ENCODE results near the gene C9orf40.
A peak's percentile ranks its signal among the peaks of the same experiment; 100 is the strongest.

C9orf40 gene

GRCh38 chr9:74952201-74953151 is at the start of gene C9orf40:
Gene C9orf40, minus strand, starts transcription at chr9:74952912. Its CDS starts 301 bp downstream, at chr9:74952611.
- peak; percentile 91 for DNase-seq (ENCODE audit: low spot score)

GRCh38 chr9:75001719-75002421 is 49.2 kb upstream of the C9orf40 start:
- peak; percentile 78 for DNase-seq (ENCODE audit: low spot score)

- DNase-seq (ENCODE audit: low spot score) = no peak
Measured at GRCh38 chr9:75000835-75001234, 48.1 kb upstream of the C9orf40 start.

- no peak for DNase-seq (ENCODE audit: low spot score)
Measured at GRCh38 chr9:74985041-74985440, 32.3 kb upstream of the C9orf40 start.

- no peak for DNase-seq (ENCODE audit: low spot score)
Measured at GRCh38 chr9:74983709-74984108, 31.0 kb upstream of the C9orf40 start.

GRCh38 chr9:74979844-74980243 is 27.1 kb upstream of the C9orf40 start:
- no peak for DNase-seq (ENCODE audit: low spot score)

- no peak for DNase-seq (ENCODE audit: low spot score)
Measured at GRCh38 chr9:74977287-74977686, 24.6 kb upstream of the C9orf40 start.

- DNase-seq (ENCODE audit: low spot score) = no peak
Measured at GRCh38 chr9:74975538-74975937, 22.8 kb upstream of the C9orf40 start.

- DNase-seq (ENCODE audit: low spot score) = no peak
Measured at GRCh38 chr9:74974558-74974957, 21.8 kb upstream of the C9orf40 start.

GRCh38 chr9:74973714-74974113 is 21.0 kb upstream of the C9orf40 start:
- DNase-seq (ENCODE audit: low spot score) = no peak

- no peak for DNase-seq (ENCODE audit: low spot score)
Measured at GRCh38 chr9:74963056-74963455, 10.3 kb upstream of the C9orf40 start.

- no peak for DNase-seq (ENCODE audit: low spot score)
Measured at GRCh38 chr9:74961496-74961895, 8.8 kb upstream of the C9orf40 start.

- peak; percentile 21 for DNase-seq (ENCODE audit: low spot score)
Measured at GRCh38 chr9:74960561-74960960, 7.8 kb upstream of the C9orf40 start.

GRCh38 chr9:74958587-74958986 is 5.9 kb upstream of the C9orf40 start:
- no peak for DNase-seq (ENCODE audit: low spot score)

GRCh38 chr9:74953235-74953751 is 581 bp upstream of the C9orf40 start:
- no peak for DNase-seq (ENCODE audit: low spot score)

- peak; percentile 36 for DNase-seq (ENCODE audit: low spot score)
Measured at GRCh38 chr9:74951725-74952151, 974 bp downstream of the C9orf40 start.

- DNase-seq (ENCODE audit: low spot score) = no peak
Measured at GRCh38 chr9:74951107-74951720, 1.5 kb downstream of the C9orf40 start.

GRCh38 chr9:74949859-74950855 is 2.6 kb downstream of the C9orf40 start:
- no peak for DNase-seq (ENCODE audit: low spot score)

GRCh38 chr9:74948937-74949336 is 3.8 kb downstream of the C9orf40 start:
- no peak for DNase-seq (ENCODE audit: low spot score)

GRCh38 chr9:74946686-74947085 is 6.0 kb downstream of the C9orf40 start:
- DNase-seq (ENCODE audit: low spot score) = no peak

GRCh38 chr9:74942801-74943200 is 9.9 kb downstream of the C9orf40 start:
- DNase-seq (ENCODE audit: low spot score) = peak; percentile 46
